ENCODE results near the gene SNX5.
"Not testable (repeated sequence)": the region's sequence is repeated elsewhere in the genome, so short reads cannot be mapped to it uniquely, and the experiment has no call there.

Gene SNX5

DNA sequence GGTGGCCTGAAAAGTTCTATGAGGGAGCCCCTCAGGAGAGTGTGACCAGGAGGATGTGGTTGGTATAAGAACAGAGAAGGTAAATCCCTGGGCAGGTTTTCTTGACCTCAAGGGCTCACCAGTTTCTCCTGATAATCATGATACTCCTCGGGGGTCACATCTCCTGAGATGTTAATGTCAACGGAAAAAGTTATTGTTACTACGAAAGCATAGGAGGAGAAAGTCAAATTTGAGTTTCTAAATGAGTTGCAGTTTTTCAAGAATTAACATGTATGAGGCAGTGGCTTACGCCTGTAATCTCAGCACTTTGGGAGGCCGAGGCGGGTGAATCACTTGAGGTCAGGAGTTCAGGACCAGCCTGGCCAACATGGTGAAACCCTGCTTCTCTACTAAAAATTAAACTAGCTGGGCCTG, 23.6 kb upstream of the SNX5 start:
- no peak for DNase-seq

DNA sequence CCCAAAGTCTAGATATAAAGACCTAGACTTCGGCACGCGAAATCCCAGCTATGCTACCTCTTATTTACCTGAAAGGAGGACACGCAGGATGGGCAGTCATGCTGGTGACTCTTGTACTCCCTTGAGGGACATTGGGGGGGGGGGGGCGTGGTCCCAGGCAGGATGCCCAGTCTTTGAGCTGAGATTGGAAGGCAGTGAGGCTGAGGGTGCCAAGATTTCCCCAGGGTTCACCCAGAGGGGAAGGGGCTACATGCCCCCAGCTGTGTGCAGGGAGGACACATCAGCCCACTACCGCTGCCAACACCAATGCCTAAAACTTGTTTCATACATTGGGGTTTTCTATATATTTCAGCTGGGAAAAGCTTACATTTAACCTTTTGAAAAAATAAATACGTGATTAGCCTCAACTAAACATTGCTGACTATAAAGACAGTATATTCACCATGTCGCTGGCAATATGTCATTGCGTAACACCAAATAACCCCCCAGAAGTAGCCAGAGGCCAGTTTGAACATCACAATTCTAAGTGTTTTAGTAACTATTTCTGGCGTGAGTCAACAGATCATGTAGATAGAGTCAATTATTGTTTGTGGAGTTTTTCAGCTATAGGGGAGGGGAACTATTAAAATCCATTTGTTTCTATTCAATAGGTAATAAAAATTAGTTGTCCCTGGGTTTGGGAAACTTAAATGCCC, 21.8 kb upstream of the SNX5 start:
- DNase-seq = no peak

DNA sequence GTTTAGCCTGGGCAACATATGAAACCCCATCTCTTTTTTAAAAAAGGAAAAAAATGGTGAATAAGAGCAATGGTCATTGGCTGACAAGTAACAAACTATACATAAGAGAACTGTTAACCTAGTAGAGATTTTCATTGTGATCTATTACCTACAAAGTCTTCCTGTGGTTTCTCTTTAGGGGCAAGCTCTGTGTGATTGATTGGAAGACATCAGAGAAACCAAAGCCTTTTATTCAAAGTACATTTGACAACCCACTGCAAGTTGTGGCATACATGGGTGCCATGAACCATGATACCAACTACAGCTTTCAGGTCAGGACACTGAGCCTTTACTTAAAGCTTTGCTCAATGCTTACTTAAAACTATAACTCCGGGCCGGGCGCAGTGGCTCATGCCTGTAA, 19.4 kb upstream of the SNX5 start:
- DNase-seq = no peak

DNA sequence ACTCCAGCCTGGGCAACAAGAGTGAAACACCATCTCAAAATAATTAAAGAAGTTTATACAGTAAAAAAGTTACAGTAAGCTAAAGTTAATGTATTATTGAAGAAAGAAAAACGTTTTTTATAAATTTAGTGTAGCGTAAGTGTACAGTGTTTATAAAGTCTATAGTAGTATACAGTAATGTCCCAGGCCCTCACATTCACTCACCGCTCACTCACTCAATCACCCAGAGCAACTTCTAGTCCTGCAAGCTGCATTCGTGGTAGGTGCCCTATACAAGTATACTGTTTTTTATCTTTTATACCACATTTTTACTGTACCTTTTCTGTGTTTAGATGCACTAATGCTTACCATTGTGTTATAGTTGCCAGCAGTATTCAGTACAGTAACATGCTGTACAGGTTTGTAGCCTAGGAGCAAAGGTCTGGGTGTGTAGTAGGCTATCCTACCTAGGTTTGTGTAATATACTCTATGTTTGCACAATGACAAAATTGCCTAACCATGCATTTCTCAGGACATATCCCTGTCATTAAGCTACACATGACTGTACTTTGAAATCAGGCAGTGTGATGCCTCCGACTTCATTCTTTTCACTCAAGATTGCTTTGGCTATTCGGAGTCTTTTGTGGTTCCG, 16.9 kb upstream of the SNX5 start:
- DNase-seq = no peak

DNA sequence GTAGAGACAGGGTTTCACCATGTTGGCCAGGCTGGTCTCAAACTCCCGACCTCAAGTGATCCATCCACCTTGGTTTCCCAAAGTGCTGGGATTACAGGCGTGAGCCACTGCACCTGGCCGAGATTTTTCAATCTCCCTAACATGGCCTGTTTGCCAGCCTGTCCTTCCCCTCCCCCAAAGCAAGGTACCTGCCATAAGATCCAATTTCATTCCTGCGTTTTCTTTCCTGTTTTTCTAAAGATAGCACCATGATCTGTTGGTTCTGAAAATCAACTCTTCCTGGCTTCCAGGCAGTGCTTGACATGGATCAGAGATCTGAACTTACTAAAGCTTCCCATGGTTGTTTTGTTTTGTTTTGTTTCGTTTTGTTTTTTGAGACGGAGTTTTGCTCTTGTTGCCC, 7.7 kb upstream of the SNX5 start:
- DNase-seq = no peak

DNA sequence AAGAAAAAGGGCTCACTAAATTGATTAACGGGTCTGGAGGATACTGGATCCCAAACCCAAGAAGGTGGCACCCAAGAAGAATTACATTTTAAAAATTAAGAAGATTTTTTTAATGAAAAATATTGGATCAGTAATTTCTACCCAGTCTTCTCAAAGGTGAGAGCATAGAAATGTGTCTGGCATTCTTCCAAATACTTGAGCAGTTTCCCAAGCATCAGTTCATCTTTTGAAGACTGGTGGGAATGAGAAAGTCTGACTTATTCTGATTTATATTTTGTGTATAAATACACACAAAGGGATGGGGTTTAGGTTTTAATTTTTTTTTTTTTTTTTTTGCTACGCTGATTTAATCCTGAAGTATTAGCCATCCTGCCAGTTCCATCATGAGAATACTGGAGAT, 3.5 kb upstream of the SNX5 start:
- no peak for DNase-seq

DNA sequence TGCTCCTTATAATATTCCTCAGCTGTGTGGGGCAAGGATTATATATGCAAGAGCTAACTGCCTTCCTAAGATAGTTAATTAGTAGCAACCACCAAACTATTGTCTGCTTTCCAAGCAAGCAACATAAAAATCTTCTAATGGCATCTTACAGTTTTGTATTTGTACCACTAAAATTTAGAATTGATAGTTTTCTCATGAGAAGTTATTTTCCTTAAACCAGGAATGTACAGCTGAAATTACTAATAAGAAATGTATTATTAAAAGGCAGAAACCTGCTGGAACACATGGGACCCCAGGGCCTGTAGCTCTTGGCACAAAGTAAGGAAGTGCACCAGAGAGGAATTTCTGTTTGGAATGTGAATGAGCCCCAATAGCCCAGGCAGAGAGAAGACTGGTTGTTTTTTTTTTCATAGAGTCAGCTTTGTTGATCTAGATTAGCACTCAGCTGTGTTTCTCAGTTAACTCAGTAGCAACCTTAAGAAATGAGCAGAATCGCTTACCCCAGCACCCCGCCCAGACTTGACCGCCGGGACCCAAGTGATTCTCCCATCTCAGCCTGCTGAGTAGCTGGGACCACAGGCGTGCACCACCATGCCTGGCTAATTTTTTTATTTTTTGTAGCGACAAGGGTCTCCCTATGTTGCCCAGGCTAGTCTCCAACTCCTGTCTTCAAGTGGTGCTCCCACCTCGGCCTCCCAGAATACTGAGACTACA, 2.9 kb upstream of the SNX5 start:
- DNase-seq = no peak

DNA sequence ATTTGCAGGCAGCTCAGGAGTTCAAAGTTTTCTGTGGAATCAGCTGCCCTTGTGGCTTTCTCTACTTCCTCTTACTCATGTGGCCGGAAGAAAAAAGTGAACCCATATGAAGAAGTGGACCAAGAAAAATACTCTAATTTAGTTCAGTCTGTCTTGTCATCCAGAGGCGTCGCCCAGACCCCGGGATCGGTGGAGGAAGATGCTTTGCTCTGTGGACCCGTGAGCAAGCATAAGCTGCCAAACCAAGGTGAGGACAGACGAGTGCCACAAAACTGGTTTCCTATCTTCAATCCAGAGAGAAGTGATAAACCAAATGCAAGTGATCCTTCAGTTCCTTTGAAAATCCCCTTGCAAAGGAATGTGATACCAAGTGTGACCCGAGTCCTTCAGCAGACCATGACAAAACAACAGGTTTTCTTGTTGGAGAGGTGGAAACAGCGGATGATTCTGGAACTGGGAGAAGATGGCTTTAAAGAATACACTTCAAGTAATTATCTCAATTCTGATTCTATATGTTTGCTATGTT, 1.4 kb upstream of the SNX5 start:
- no peak for DNase-seq

DNA sequence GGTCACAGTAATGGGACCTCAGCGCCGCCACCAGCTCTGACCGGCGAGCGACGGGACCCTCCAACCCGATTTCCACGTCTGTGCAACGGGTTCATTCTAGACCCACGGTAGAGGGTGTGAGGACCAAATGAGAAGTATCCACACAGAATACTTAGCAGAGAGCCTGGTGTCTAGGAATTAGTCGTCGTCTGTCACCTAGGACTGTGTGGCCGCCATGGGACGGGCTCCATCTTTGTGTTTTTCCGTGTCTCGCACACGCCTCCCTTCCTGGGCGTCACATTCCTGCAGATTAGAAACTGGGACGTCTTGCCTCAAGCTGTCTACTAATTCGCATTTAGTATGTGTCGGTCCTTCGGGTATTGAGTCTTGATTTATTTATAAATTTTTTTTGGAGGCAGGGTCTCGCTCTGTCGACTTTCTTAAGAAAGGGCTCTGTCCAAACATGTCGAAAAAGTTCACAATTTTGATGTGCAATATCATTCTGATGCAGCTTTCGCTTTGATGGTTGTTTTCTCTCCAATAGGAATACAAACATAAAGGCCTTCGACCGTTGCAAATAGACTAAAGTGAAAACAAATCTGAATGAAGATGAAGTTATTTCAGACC, 787 bp upstream of the SNX5 start:
- DNase-seq = no peak

DNA sequence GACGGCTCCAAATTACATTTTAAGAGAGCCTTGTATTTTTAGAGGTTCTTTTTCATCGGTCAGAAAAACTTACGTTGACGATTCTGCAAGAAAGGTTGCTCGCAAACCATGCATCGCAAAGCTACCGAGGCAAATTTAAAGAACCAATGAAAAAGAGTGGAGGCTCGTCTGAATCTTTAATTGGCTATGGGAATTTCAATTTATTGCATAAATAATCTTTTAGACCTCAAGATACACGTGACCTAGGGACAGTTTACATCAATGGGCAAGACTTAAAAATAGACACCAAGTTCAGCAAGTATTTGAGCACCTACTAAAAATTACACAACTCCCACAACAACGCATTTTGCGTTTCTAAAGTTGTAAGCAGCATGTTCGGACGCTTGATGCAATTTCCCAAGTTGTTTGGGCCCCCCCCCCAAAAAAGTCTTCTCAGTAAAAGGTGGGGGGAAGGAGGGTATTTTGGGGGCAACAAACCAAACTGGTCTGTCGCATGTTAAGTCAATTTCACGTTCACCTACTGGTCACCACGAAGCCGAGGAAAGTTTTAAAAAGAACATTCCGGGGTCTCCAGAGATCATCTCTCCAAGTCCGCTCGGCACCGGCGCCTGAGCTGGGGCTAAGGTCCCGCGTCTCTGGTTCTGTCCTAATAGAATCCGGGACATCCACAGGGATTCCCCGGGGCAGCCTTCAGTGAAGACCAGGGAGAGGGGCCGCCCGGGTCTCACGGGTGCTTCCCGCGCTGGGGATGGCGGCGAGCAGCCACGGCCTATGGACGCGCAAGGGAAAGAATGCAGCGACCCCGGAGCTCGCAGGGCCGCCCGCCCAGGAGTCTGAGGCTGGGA, 851 bp downstream of the SNX5 start:
- no peak for DNase-seq

DNA sequence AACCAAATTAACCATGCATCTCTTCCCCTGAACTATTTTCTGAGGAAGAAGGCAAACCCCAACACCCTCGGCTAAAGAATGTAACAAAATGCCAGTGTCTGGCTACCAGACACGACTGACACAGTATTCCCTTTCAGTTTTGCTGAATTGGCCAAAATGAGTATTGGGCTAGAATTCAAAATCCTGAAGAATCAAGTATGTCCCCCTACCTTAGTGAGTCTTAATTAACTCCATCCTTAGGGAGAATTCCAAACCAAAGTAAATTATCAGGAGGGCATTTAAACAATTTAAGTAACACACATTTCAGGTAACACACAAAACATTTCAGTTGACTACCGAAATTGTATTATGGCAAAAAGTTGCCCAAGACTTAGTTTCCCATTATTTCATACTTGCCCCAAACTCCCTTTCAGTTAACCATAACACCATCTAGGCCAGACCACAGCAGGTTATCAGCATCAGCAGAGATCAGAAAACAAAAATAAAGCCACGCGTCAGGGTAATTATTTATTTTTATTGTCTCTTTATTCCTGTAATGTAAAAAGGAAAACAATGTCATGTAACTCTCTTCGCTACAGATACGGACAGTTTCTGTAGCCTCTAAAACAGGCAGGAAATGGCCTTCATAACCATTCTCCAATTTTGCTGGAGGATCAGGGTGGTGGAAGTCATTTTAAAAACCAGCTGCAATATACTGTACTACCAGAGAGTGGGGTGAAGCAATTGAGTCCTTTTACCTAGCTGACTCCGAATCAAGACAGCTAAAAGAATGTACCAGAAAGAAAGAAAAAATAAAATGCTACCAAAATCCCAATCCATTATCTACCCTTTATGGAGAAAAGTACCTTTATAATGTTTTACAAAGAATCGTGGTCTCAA, 1.9 kb downstream of the SNX5 start:
- DNase-seq = no peak

DNA sequence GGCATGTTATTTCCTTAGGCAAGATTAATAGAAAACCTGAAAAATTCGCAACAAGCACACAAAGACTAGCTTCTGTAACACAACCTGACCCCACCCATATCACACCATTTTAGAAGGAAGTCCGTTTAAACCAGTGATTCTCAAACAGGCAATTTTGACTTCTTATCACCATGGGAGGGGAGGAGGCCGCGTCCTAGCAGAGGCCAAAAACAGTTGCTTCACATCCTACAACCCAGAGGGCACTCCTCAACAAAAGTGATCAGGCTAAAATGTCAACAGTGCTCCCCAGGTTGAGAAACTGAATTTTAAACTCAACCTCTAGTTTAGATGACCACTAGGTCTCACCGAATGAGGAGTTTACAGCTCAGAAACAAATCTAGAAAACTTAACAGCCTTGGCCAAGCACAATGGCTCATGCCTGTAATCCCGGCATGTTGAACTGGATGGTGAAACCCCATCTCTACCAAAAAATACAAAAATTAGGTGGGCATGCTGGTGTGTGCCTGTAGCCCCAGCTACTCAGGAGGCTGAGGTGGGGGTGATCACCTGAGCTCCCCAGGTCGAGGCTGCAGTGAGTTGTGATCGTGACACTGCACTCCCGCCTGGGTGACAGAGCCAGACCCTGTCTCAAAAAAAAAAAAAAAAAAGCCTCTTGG, 3.4 kb downstream of the SNX5 start:
- DNase-seq = no peak

DNA sequence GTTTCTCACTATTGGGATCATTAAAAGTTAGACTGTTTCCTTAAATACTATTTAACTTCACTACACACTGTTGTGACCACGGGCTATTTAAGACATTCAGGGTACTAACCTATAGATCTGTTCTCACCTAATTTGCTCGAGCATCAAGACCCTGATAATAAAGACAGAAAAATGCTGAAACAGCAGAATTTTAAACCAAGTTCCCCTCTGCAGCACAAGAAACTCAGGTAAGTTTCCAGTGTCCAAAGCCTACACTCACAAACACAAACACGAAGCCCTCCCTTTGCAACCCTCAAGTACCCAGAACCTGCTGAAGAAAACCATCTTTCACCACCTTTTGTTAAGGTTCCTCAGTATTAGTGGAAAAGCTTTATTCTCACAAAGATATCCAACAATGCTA, 4.0 kb downstream of the SNX5 start:
- no peak for DNase-seq

DNA sequence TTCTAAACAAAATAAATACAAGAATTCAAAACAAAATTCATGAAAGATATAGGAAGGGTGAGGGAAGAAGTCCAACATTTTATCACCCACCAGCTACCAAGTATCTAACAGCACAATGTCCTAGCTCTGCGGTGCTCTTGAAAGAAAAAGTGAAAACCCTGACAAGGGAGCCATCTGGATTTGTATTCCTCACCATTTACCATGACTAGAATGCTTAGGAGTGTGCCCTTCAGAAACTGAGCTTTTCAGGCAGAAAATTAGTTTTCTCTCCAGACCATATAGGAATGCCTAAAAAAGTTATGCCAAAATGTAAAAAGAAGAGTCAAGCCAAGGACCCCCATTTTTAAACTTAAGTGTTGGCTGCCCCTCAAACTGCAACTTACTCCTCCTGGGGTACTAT, 4.5 kb downstream of the SNX5 start:
- no peak for DNase-seq

DNA sequence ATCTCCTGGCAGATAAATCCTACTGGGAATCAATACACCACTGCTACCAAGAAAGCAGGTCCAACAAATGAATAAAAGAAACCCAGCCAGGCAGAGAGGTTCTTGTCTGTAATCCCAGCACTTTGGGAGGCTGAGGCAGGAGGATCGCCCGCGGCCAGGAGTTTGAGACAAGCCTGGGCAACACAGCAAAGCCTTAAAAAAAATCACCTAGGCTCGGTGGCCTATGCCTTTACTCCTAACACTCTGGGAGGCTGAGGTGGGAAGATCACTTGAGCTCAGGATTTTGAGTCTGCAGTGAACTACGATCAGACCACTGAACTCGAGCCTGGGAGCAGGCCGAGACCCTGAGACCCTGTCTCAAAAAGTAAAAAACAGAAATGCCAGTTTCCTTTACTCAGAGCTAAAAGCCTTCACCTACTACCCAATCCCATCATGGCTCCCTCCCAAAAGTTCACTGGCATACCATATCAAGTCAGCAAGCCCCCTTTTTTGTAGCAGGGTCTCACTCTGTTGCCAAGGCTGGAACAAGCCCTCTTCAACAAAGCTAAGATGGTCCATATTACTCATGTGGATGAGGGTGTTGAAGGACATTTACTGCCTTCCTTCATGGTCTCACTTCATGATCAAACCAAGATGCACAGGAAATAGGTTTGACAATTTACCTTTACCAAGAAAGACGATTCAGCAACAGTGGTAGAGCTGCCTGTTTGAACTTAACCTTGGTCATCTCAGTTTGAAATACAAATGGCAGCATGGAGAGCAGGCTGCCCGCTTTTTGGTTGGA, 5.3 kb downstream of the SNX5 start:
- DNase-seq = no peak

DNA sequence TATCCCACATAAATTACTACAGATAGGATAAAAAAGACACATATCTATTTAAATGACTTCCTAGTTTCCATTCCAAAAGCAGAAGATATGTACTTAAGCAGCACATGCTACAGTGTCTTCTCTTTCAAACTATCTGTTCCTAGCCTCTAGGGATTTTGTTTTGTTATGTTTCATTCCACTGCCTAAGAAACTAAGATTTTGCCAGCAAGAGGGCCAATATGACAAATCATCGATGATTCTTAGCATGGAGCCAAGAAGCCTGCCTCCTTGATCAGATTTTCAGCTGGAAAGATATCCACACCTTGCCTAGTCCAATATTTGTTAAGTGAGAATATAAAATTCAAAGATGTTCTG, 7.0 kb downstream of the SNX5 start:
- DNase-seq = no peak

DNA sequence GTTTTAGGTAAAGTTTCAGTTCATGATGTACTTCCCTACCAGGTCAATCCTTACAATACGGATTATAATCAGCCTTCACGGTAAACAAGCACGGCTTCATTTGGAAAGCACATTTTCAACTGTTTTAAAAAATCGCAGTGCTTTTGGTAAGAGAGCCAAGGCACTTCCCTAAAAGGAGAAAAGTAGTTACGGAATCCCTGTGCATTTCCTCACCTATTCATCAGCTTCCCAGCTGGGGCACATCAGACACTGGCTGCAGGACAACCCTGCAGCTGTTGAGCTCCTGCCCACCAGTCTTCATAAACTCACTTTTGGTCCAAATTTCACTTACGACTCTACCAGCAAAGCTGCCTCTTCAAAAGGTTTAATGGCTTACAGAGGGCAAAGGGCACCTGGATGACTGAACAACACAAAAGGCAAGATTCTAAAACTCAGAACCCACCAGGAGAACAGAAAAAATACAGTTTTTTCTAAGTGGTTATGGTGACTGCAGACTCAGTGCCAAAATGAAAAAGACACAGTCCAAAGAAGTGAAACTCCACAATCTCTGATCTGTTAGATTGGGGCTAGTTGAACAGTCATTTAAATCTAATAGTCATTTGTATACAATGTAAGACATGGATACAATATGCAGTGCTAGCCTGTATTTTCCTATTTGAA, 7.5 kb downstream of the SNX5 start:
- DNase-seq = no peak

DNA sequence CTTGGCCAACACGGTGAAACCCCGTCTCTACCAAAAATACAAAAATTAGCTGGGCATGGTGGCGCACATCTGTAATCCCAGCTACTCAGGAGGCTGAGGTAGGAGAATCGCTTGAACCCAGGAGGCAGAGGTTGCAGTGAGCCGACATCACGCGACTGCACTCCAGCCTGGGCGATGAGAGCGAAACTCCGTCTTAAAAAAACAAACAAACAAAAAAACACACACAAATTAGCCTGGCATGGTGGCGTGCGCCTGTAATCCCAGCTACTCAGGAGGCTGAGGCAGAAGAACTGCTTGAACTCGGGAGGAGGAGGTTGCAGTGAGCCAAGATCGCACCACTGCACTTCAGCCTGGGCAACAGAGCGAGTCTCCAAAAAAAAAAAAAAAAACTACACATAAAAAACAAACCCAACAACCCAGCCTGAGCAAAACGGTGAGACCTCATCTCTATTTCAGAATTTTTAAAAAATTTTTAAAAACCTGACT, 8.2 kb downstream of the SNX5 start:
- not testable (repeated sequence) for DNase-seq

DNA sequence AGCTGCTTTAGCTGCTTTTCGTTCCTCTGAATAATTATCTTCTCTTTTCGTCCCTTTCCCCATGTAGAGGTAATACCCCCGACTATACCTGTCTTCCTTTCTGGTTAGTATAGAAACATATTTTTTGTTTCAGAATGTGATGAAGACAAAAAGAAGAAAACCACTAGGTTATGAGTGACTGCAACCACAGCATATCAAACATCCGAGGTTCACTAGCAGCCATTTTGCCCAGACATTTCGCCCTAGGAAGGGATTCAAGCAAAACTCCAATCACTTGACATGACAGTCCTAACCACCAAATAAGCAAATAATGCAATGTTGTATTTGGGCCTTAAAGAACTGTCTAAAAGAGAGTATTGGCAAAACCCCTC, 9.4 kb downstream of the SNX5 start:
- no peak for DNase-seq

All from activated CD4-positive, alpha-beta T cell treated with anti-CD3 and anti-CD28 coated beads for 1 hour (primary cell).